Subcutaneous adipose tissue (tissue), 4 donors: Measurements from ENCODE around the gene RAB3A. TPM values are rescaled to one million over a fixed set of nuclear protein-coding genes. Genes with fewer than 3 reads are reported as not detected.

Experiments
- CTCF ChIP-seq: fragments of 450-650 bp; IDR thresholded peaks from one replicate; pipeline ENCODE4 v1.5.1; 2016; ENCODE audit warnings: low read depth, mild to moderate bottlenecking, control low read depth, antibody characterized with exemption, moderate library complexity
- total RNA-seq, 4 donors: library from RNA; depleted of rRNA; stranded (reverse); fragments of >200 nt; gene quantifications; one replicate each; pipeline ENCODE4 v1.1.0, GENCODE V29; 2016

RAB3A gene
- total RNA-seq, result under 1 TPM in 1 of 4 donors, not detected in 3; 0.51 TPM

GRCh38 chr19:18203863-18204393 lies at the start of gene RAB3A:
Gene RAB3A, minus strand, starts transcription at chr19:18204042. Its CDS starts 1,302 bp downstream, at chr19:18202740.
- TF ChIP-seq CTCF, result no peak

GRCh38 chr19:18253130-18253529 lies 49.3 kb upstream of the RAB3A start:
- no peak for TF ChIP-seq CTCF

GRCh38 chr19:18252370-18252717 lies 48.5 kb upstream of the RAB3A start:
- no peak for TF ChIP-seq CTCF

- TF ChIP-seq CTCF, result no peak
These were observed 47.9 kb upstream of the RAB3A start for GRCh38 chr19:18251587-18252369.

GRCh38 chr19:18249834-18250233 lies 46.0 kb upstream of the RAB3A start:
- TF ChIP-seq CTCF, result no peak

GRCh38 chr19:18245297-18245696 lies 41.5 kb upstream of the RAB3A start:
- no peak for TF ChIP-seq CTCF

- TF ChIP-seq CTCF, result no peak
These were observed 35.5 kb upstream of the RAB3A start for GRCh38 chr19:18239303-18239702.
